H9 (cell line): ENCODE measurements around the gene INAFM1. TPM values are rescaled to one million over a fixed set of nuclear protein-coding genes. Genes with fewer than 3 reads are reported as not detected.

Experiments used
- DNase-seq: peaks from one replicate; pipeline ENCODE4 v3.0.0-alpha.2; 2017
- H2AFZ ChIP-seq: one replicate; pipeline ENCODE4 v1.6.1; 2013; ENCODE audit warnings: mild to moderate bottlenecking, low read length, control low read depth, moderate library complexity
- H2AK5ac ChIP-seq: 2 replicates; pipeline ENCODE4 v1.6.1; 2013; ENCODE audit warnings: low read length, control low read depth, mixed read lengths; ENCODE audit not compliant: insufficient read length
- H2BK120ac ChIP-seq: one replicate; pipeline ENCODE4 v1.6.1; 2013; ENCODE audit warnings: low read depth, mild to moderate bottlenecking, low read length, control low read depth, inconsistent platforms; ENCODE audit not compliant: poor library complexity, severe bottlenecking
- H2BK12ac ChIP-seq: 2 replicates; pipeline ENCODE4 v1.6.1; 2013; ENCODE audit warnings: low read length, control low read depth, mixed read lengths, low read depth; ENCODE audit not compliant: insufficient read length
- H2BK15ac ChIP-seq: 2 replicates; pipeline ENCODE4 v1.6.1; 2013; ENCODE audit warnings: low read depth, low read length, control low read depth
- H2BK20ac ChIP-seq: one replicate; pipeline ENCODE4 v1.6.1; 2013; ENCODE audit warnings: low read depth, mild to moderate bottlenecking, low read length, control low read depth, inconsistent platforms; ENCODE audit not compliant: poor library complexity, severe bottlenecking
- H2BK5ac ChIP-seq: 2 replicates; pipeline ENCODE4 v1.6.1; 2013; ENCODE audit warnings: low read length, control low read depth, mixed read lengths; ENCODE audit not compliant: insufficient read length
- H3K14ac ChIP-seq: 2 replicates; pipeline ENCODE4 v1.6.1; 2013; ENCODE audit warnings: low read length, control low read depth; ENCODE audit not compliant: insufficient read depth
- H3K18ac ChIP-seq: 2 replicates; pipeline ENCODE4 v1.6.1; 2013; ENCODE audit warnings: low read depth, mild to moderate bottlenecking, mixed read lengths, low read length, control low read depth; ENCODE audit not compliant: insufficient read length
- H3K23ac ChIP-seq: 2 replicates; pipeline ENCODE4 v1.6.1; 2013; ENCODE audit warnings: low read length, control low read depth, mixed read lengths, low read depth; ENCODE audit not compliant: insufficient read length
- H3K23me2 ChIP-seq: 2 replicates; pipeline ENCODE4 v1.6.1; 2013; ENCODE audit warnings: low read depth, mild to moderate bottlenecking, mixed read lengths, low read length, control low read depth; ENCODE audit not compliant: insufficient read length, poor library complexity, severe bottlenecking
- H3K27ac ChIP-seq: 2 replicates; pipeline ENCODE4 v1.5.1; 2013; ENCODE audit warnings: low read length, control low read depth, mixed read lengths, low read depth; ENCODE audit not compliant: insufficient read length
- H3K27me3 ChIP-seq: 2 replicates; pipeline ENCODE4 v1.6.1; 2013; ENCODE audit warnings: low read length, control low read depth, inconsistent platforms; ENCODE audit not compliant: insufficient read depth
- H3K4ac ChIP-seq: 2 replicates; pipeline ENCODE4 v1.6.1; 2013; ENCODE audit warnings: low read depth, mild to moderate bottlenecking, control low read depth, inconsistent platforms, low read length, moderate library complexity
- H3K4me1 ChIP-seq: 2 replicates; pipeline ENCODE4 v1.6.1; 2013; ENCODE audit warnings: low read length, control low read depth, inconsistent platforms; ENCODE audit not compliant: insufficient read depth
- H3K4me2 ChIP-seq: 2 replicates; pipeline ENCODE4 v1.6.1; 2013; ENCODE audit warnings: low read length, control low read depth, mixed read lengths; ENCODE audit not compliant: insufficient read length, insufficient read depth
- H3K56ac ChIP-seq: 2 replicates; pipeline ENCODE4 v1.6.1; 2013; ENCODE audit warnings: low read depth, mild to moderate bottlenecking, mixed read lengths, low read length, control low read depth; ENCODE audit not compliant: insufficient read length
- H3K79me1 ChIP-seq: 2 replicates; pipeline ENCODE4 v1.6.1; 2013; ENCODE audit warnings: low read depth, mild to moderate bottlenecking, moderate library complexity, low read length, control low read depth, inconsistent platforms; ENCODE audit not compliant: insufficient read depth, poor library complexity, severe bottlenecking
- H3K79me2 ChIP-seq: 2 replicates; pipeline ENCODE4 v1.6.1; 2013; ENCODE audit warnings: low read length, control low read depth, inconsistent platforms; ENCODE audit not compliant: insufficient read depth
- H3K9ac ChIP-seq: 2 replicates; pipeline ENCODE4 v1.6.1; 2013; ENCODE audit warnings: low read length, control low read depth, mixed read lengths; ENCODE audit not compliant: insufficient read length; ENCODE audit errors: extremely low read depth
- H3K9me3 ChIP-seq: one replicate; pipeline ENCODE4 v1.6.1; 2013; ENCODE audit warnings: low read depth, low read length, inconsistent platforms; ENCODE audit not compliant: control insufficient read depth
- H3T11ph ChIP-seq: one replicate; pipeline ENCODE4 v1.6.1; 2013; ENCODE audit warnings: mild to moderate bottlenecking, low read length, control low read depth, inconsistent platforms
- H4K20me1 ChIP-seq: one replicate; pipeline ENCODE4 v1.6.1; 2013; ENCODE audit not compliant: control insufficient read depth, insufficient read length, insufficient read depth
- H4K5ac ChIP-seq: 2 replicates; pipeline ENCODE4 v1.6.1; 2013; ENCODE audit warnings: low read depth, mild to moderate bottlenecking, mixed read lengths, low read length, control low read depth; ENCODE audit not compliant: insufficient read length
- H4K8ac ChIP-seq: replicated peaks from 2 replicates; pipeline ENCODE4 v1.6.1; 2013; ENCODE audit warnings: low read length, control low read depth, mixed read lengths, low read depth; ENCODE audit not compliant: insufficient read length
- H4K91ac ChIP-seq: 2 replicates; pipeline ENCODE4 v1.6.1; 2013; ENCODE audit warnings: low read depth, mild to moderate bottlenecking, moderate library complexity, mixed read lengths, low read length, control low read depth; ENCODE audit not compliant: insufficient read length
- H3K27ac Mint-ChIP-seq, 3 experiments: 2 replicates in 2 of 3; 3 replicates in 1 of 3; pipeline ENCODE4 v1.8.0; 2020 to 2021; ENCODE audit warnings: mixed read lengths in 3 of 3, mild to moderate bottlenecking in 1 of 3, moderate library complexity in 1 of 3
- H3K27me3 Mint-ChIP-seq: 2 replicates; pipeline ENCODE4 v1.8.0; 2021; ENCODE audit warnings: low read depth, mild to moderate bottlenecking, moderate library complexity, mixed read lengths
- H3K36me3 Mint-ChIP-seq, 3 experiments: 2 replicates in 2 of 3; 3 replicates in 1 of 3; pipeline ENCODE4 v1.8.0; 2020 to 2021; ENCODE audit warnings: low read depth in 3 of 3, mixed read lengths in 3 of 3; ENCODE audit not compliant: insufficient read depth in 1 of 3
- H3K4me1 Mint-ChIP-seq, 2 experiments: 2 replicates each; pipeline ENCODE4 v1.8.0; 2020; ENCODE audit warnings: mixed read lengths in 2 of 2
- H3K4me3 Mint-ChIP-seq, 2 experiments: 2 replicates in 1 of 2; 3 replicates in 1 of 2; pipeline ENCODE4 v1.8.0; 2020 to 2021; ENCODE audit warnings: mild to moderate bottlenecking in 2 of 2, mixed read lengths in 2 of 2, moderate library complexity in 1 of 2
- H3K9me3 Mint-ChIP-seq, 2 experiments: 2 replicates in 1 of 2; 3 replicates in 1 of 2; pipeline ENCODE4 v1.8.0; 2020; ENCODE audit warnings: mild to moderate bottlenecking in 2 of 2, mixed read lengths in 2 of 2, moderate library complexity in 1 of 2
- CTCF ChIP-seq: fragments of 200-600 bp; sonication (generic); conservative IDR thresholded peaks from 3 replicates; pipeline ENCODE4 v1.8.0; 2021; ENCODE audit warnings: antibody characterized with exemption, mild to moderate bottlenecking
- WGBS: extraction: QIAGEN DNeasy Blood & Tissue Kit; methylation state at CpG from one replicate; pipeline ENCODE4 v1.1.7; 2013; ENCODE audit warnings: missing lambda C conversion rate, low lambda C conversion rate, mixed read lengths; ENCODE audit not compliant: insufficient read length; ENCODE audit errors: extremely low coverage; 5-methylcytosine and 5-hydroxymethylcytosine counted together
- total RNA-seq: library from RNA; stranded (reverse); gene quantifications from 2 replicates; pipeline ENCODE4 v1.2.1, GENCODE V29; 2021

Gene INAFM1
- total RNA-seq, 1 experiment from 2014 or later: 8.5 TPM

DNA sequence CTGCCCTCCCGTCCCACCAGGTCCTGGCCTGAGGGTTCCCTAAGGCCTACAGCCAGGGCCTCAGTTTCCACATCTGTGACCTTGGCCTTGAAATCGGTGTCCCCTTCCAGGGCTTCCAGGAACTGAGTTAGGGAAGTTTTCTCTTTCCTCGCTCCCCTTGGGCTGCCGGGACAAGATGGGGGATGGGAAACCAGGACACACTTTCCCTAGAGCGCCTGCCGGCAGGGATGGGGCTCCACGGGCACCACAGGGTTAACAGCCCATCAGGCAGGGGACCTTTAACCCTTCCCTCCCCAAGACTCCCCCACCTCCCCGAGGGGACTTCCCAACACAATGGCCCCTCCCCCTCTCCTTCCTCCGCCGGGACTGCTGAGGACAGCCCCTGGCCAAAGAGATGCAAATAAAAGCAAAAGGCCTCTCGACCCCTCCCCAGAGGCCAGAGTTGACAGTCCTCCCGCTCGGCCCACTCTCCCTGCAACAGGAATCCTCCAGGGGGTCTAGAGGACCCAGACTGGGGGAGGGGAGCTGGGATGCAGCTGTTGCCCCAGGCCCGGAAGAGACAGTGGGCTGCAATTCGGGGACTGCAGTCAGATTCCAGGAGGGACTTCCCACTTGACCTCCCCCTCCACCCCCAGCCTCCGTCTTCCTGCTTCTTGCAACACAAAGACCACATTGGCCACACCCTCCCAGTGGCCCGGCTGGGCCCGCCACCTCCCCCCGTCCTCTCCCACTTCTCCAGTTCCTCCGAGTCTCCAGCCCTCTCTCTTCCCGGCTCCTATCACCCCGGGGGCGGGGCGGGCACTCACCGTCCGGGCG is 47.1 kb upstream of the INAFM1 start:
- H2BK120ac ChIP-seq: no peak overlapping the region
- H2BK20ac ChIP-seq: no peak overlapping the region
- no peak overlapping the region for H2BK12ac ChIP-seq
- Mint-ChIP-seq H3K36me3 (peaks cover 0 to 11% (median 8%) of the 10 kb centered on the region in 3 experiments; a peak in 5 of 7 replicates), H3K27ac (peak overlapping the region; percentile 93 to 94 (median 94)), H3K9me3 (no peaks in the 10 kb centered on the region; a peak in 2 of 5 replicates), H3K27me3 (no peaks in the 10 kb centered on the region), H3K4me3 (peak overlapping the region in 1 of 2 experiments; percentile 79; a peak in 4 of 5 replicates), H3K4me1 (peaks cover 22 to 23% of the 10 kb centered on the region in 2 experiments)
- H3K14ac ChIP-seq: no peak overlapping the region
- H3T11ph ChIP-seq: no peak overlapping the region
- no peak overlapping the region for H2BK5ac ChIP-seq
- peak overlapping the region; percentile 36 for H3K27ac ChIP-seq
- H3K4ac ChIP-seq: no peak overlapping the region
- H4K91ac ChIP-seq: no peak overlapping the region
- WGBS: no CpG with 5 or more reads among the region's 27 CpGs
- peaks cover 30% of the 10 kb centered on the region for H3K23me2 ChIP-seq
- H3K23ac ChIP-seq: no peak overlapping the region
- H3K56ac ChIP-seq: no peak overlapping the region
- H2BK15ac ChIP-seq: no peak overlapping the region
- no peaks in the 10 kb centered on the region for H3K79me1 ChIP-seq
- TF ChIP-seq CTCF: no peak
- peak; percentile 99 for DNase-seq
- H3K4me2 ChIP-seq: peak overlapping the region; percentile 48
- peaks cover 4% of the 10 kb centered on the region for H4K20me1 ChIP-seq
- no peak overlapping the region for H4K8ac ChIP-seq
- H3K27me3 ChIP-seq: no peaks in the 10 kb centered on the region
- H2AK5ac ChIP-seq: no peak overlapping the region
- H3K18ac ChIP-seq: peak overlapping the region; percentile 79
- peaks cover 6% of the 10 kb centered on the region; the same call in 1 of the 2 replicates for H3K4me1 ChIP-seq
- no peak overlapping the region for H4K5ac ChIP-seq
- H2AFZ ChIP-seq: no peak overlapping the region
- H3K79me2 ChIP-seq: peaks cover 2% of the 10 kb centered on the region; the same call in 1 of the 2 replicates
- no peak overlapping the region for H3K9ac ChIP-seq
- H3K9me3 ChIP-seq: no peaks in the 10 kb centered on the region
